Measurements from ENCODE around the gene NDUFS3. TPM values are rescaled to one million over a fixed set of nuclear protein-coding genes. Genes with fewer than 3 reads are reported as not detected.

Gene NDUFS3
- total RNA-seq, result 80.3 and 85.5 TPM in 2 replicates

GRCh38 chr11:47578524-47579494, at the start of gene NDUFS3, which contains the start of gene KBTBD4:
Gene NDUFS3, plus strand, starts transcription at chr11:47579074. Its CDS starts 18 bp downstream, at chr11:47579092.
Gene KBTBD4, minus strand, starts transcription at chr11:47578970. Its CDS starts 19 bp downstream, at chr11:47578951.

GRCh38 chr11:47552566-47553405, 26.1 kb upstream of the NDUFS3 start, which contains the start of gene CELF1:
Gene CELF1, minus strand, starts transcription at chr11:47553132. Its CDS starts 53,609 bp downstream, at chr11:47499523.

GRCh38 chr11:47565340-47566148, 13.3 kb upstream of the NDUFS3 start, which contains the start of gene PTPMT1:
Gene PTPMT1, plus strand, starts transcription at chr11:47565599. Its CDS starts 24 bp downstream, at chr11:47565623.

GRCh38 chr11:47586098-47586855, 7.4 kb downstream of the NDUFS3 start, which contains the start of gene FAM180B:
Gene FAM180B, plus strand, starts transcription at chr11:47586678. Its CDS starts 91 bp downstream, at chr11:47586769.

GRCh38 chr11:47593934-47594855, 15.3 kb downstream of the NDUFS3 start, which contains the start of gene C1QTNF4:
Gene C1QTNF4, minus strand, starts transcription at chr11:47594411. Its CDS starts 3,601 bp downstream, at chr11:47590810.

Other genes starting within 250 kb of the NDUFS3 start
- gene MYBPC3, start 226.4 kb upstream of the NDUFS3 start, total RNA-seq, result not detected in 2 replicates
- not detected in 2 replicates for gene SPI1, start 200.5 kb upstream of the NDUFS3 start, total RNA-seq
- 55.2 and 58.5 TPM in 2 replicates for gene SLC39A13, start 170.5 kb upstream of the NDUFS3 start, total RNA-seq
- 201 and 249 TPM in 2 replicates for gene PSMC3, start 152.6 kb upstream of the NDUFS3 start, total RNA-seq
- gene RAPSN, start 129.9 kb upstream of the NDUFS3 start, total RNA-seq, result 0.13 and 0.19 TPM in 2 replicates
- gene CELF1, start 25.9 kb upstream of the NDUFS3 start, total RNA-seq, result 73.5 and 83.7 TPM in 2 replicates
- 53.9 and 57.9 TPM in 2 replicates for gene PTPMT1, start 13.5 kb upstream of the NDUFS3 start, total RNA-seq
- 24.2 and 24.8 TPM in 2 replicates for gene KBTBD4, start 104 bp upstream of the NDUFS3 start, total RNA-seq
- gene FAM180B, start 7.6 kb downstream of the NDUFS3 start, total RNA-seq, result not detected in 2 replicates
- gene C1QTNF4, start 15.3 kb downstream of the NDUFS3 start, total RNA-seq, result 0.06 TPM in 1 of 2 replicates, not detected in the other
- gene MTCH2, start 63.5 kb downstream of the NDUFS3 start, total RNA-seq, result 79.4 and 81.2 TPM in 2 replicates
- 1.2 and 1.6 TPM in 2 replicates for gene AGBL2, start 136.3 kb downstream of the NDUFS3 start, total RNA-seq
- 61.8 and 62.7 TPM in 2 replicates for gene FNBP4, start 188.3 kb downstream of the NDUFS3 start, total RNA-seq